ENCODE data around the gene FBP2. TPM values are rescaled to one million over a fixed set of nuclear protein-coding genes. Genes with fewer than 3 reads are reported as not detected.
"Not testable (repeated sequence)": the region's sequence is repeated elsewhere in the genome, so short reads cannot be mapped to it uniquely, and the experiment has no call there.

FBP2 gene
- total and polyA plus RNA-seq, 11 donors, result 0.30 TPM; not detected in 10

GRCh38 chr9:94568972-94569712, 24.5 kb downstream of the FBP2 start:
- WGBS, 4 donors, result 89 to 94% (median 90%) methylated on average over 17 of the region's 17 CpGs
- TF ChIP-seq POLR2A (IDR thresholded peaks at IDR 0.05), result no peak
- no peak for TF ChIP-seq CTCF (IDR thresholded peaks at IDR 0.05)
- intact Hi-C loops (cut with DNase I), result no loop called here
- Histone ChIP-seq H3K9me3 (no peaks in the 10 kb centered on the region), H3K4me3 (no peak overlapping the region), H3K36me3 (no peaks in the 10 kb centered on the region), H3K4me1 (peaks cover 0 to 7% (median 0%) of the 10 kb centered on the region in 12 donors), H3K27ac (no peak overlapping the region), H3K27me3 (peaks cover 0 to 4% (median 0%) of the 10 kb centered on the region in 9 donors)
- ATAC-seq (peak in 1 of 4 donors; percentile 20), DNase-seq (no peak)

- no peaks in the 10 kb centered on the region for H3K9me3 ChIP-seq
Observed at GRCh38 chr9:94568250-94568889, 25.3 kb downstream of the FBP2 start.

GRCh38 chr9:94567271-94567670, 26.4 kb downstream of the FBP2 start:
- Histone ChIP-seq H3K4me3 (no peak overlapping the region), H3K27me3 (no peaks in the 10 kb centered on the region), H3K36me3 (no peaks in the 10 kb centered on the region), H3K27ac (no peak overlapping the region), H3K4me1 (peaks cover 0 to 7% (median 0%) of the 10 kb centered on the region in 12 donors), H3K9me3 (no peaks in the 10 kb centered on the region)
- DNase-seq, result no peak
- intact Hi-C loops (cut with DNase I), result no loop called here
- 79 to 92% (median 88%) methylated on average over 2 of the region's 2 CpGs for WGBS, 4 donors
- no peak for ATAC-seq
- TF ChIP-seq POLR2A (IDR thresholded peaks at IDR 0.05), result no peak
- TF ChIP-seq CTCF (IDR thresholded peaks at IDR 0.05), result no peak

More at GRCh38 chr9:94568250-94568889, 25.3 kb downstream of the FBP2 start:
- no peak for TF ChIP-seq POLR2A (IDR thresholded peaks at IDR 0.05)
- ATAC-seq (peak in 2 of 4 donors; percentile 76 to 85), DNase-seq (no peak)
- Histone ChIP-seq H3K4me1 (peaks cover 0 to 7% (median 0%) of the 10 kb centered on the region in 12 donors), H3K27ac (no peak overlapping the region), H3K27me3 (peaks cover 0 to 4% (median 0%) of the 10 kb centered on the region in 9 donors), H3K4me3 (no peak overlapping the region), H3K36me3 (no peaks in the 10 kb centered on the region)
- WGBS, 4 donors, result 57 to 63% (median 61%) methylated on average over 3 of the region's 3 CpGs
- intact Hi-C loops (cut with DNase I), result no loop called here

GRCh38 chr9:94566550-94566949, 27.1 kb downstream of the FBP2 start:
- Histone ChIP-seq H3K36me3 (no peaks in the 10 kb centered on the region), H3K27ac (no peak overlapping the region), H3K4me1 (peaks cover 0 to 7% (median 0%) of the 10 kb centered on the region in 12 donors), H3K9me3 (no peaks in the 10 kb centered on the region), H3K27me3 (no peaks in the 10 kb centered on the region), H3K4me3 (no peak overlapping the region)
- ATAC-seq (no peak), DNase-seq (no peak)
- intact Hi-C loops (cut with DNase I), result no loop called here
- no peak for TF ChIP-seq CTCF (IDR thresholded peaks at IDR 0.05)
- TF ChIP-seq POLR2A (IDR thresholded peaks at IDR 0.05), result no peak

GRCh38 chr9:94564279-94564678, 29.3 kb downstream of the FBP2 start:
- H3K4me1 ChIP-seq; DNase-seq; H3K27ac ChIP-seq; H3K9me3 ChIP-seq; ATAC-seq; H3K36me3 ChIP-seq; intact Hi-C loops (cut with DNase I); H3K27me3 ChIP-seq; H3K4me3 ChIP-seq: not testable (repeated sequence)
- 67 to 71% (median 69%) methylated on average over 3 of the region's 3 CpGs for WGBS, 4 donors
